Measurements from ENCODE around the gene HMOX2. TPM values are rescaled to one million over a fixed set of nuclear protein-coding genes. Genes with fewer than 3 reads are reported as not detected.

Gene HMOX2
- total RNA-seq, 4 donors from 2014 or later = 46.9 to 94.0 (median 75.0) TPM

GRCh38 chr16:4548124-4548523 is 71.9 kb downstream of the HMOX2 start:
- no peak for TF ChIP-seq POLR2A (IDR thresholded peaks at IDR 0.05)
- TF ChIP-seq, protein P1, sequence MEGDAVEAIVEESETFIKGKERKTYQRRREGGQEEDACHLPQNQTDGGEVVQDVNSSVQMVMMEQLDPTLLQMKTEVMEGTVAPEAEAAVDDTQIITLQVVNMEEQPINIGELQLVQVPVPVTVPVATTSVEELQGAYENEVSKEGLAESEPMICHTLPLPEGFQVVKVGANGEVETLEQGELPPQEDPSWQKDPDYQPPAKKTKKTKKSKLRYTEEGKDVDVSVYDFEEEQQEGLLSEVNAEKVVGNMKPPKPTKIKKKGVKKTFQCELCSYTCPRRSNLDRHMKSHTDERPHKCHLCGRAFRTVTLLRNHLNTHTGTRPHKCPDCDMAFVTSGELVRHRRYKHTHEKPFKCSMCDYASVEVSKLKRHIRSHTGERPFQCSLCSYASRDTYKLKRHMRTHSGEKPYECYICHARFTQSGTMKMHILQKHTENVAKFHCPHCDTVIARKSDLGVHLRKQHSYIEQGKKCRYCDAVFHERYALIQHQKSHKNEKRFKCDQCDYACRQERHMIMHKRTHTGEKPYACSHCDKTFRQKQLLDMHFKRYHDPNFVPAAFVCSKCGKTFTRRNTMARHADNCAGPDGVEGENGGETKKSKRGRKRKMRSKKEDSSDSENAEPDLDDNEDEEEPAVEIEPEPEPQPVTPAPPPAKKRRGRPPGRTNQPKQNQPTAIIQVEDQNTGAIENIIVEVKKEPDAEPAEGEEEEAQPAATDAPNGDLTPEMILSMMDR (IDR thresholded peaks at IDR 0.05) = no peak
- intact Hi-C loops (cut with DNase I) = loop anchor here (5.0 kb wide), 1 partner anchor 36 kb away; no protein-coding TSS in a partner anchor
- no peak overlapping the region for H3K4me3 ChIP-seq
- peaks cover 0 to 7% (median 0%) of the 10 kb centered on the region in 3 donors for H3K4me1 ChIP-seq
- WGBS, 2 donors = 86 to 88% methylated on average over 11 of the region's 13 CpGs
- DNase-seq = no peak
- H3K9me3 ChIP-seq = no peaks in the 10 kb centered on the region
- no peak overlapping the region for H3K27ac ChIP-seq
- H3K27me3 ChIP-seq = no peaks in the 10 kb centered on the region
- no peaks in the 10 kb centered on the region for H3K36me3 ChIP-seq

DNA sequence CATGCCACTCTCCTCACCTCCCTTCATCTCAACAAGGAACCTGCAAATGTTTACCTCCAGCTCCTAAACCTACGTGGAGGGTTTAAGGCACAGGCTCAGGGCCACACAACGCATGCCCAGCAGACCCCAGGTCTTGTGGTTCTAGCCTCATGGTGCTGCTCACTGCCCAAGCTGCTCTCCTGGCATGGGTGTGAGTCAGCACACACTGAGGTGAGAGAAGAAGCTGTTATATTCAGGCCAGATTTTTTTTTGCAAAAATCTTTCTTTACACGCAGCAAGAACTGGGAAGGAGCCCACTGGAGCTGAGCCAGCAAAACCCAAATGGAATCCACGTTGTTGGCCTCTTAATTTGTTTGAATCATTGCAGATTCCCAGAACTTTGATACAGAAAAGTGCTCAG is 74.4 kb downstream of the HMOX2 start:
- H3K4me1 ChIP-seq = peaks cover 0 to 7% (median 0%) of the 10 kb centered on the region in 3 donors
- peaks cover 0 to 10% (median 0%) of the 10 kb centered on the region in 4 donors for H3K27me3 ChIP-seq
- H3K36me3 ChIP-seq = no peaks in the 10 kb centered on the region
- WGBS, 2 donors = 31 to 41% methylated on average over 3 to 4 of the region's 4 CpGs
- DNase-seq = no peak
- H3K9me3 ChIP-seq = no peaks in the 10 kb centered on the region
- no peak overlapping the region for H3K4me3 ChIP-seq
- no peak overlapping the region for H3K27ac ChIP-seq
- intact Hi-C loops (cut with DNase I) = no loop called here
- no peak for TF ChIP-seq POLR2A (IDR thresholded peaks at IDR 0.05)
- TF ChIP-seq, protein P1 (IDR thresholded peaks at IDR 0.05) = no peak

- intact Hi-C loops (cut with DNase I) = no loop called here
- no peak for DNase-seq
- H3K4me1 ChIP-seq = peaks cover 0 to 7% (median 0%) of the 10 kb centered on the region in 3 donors
These were observed 76.3 kb downstream of the HMOX2 start for GRCh38 chr16:4552541-4552940.

GRCh38 chr16:4556112-4556511 is 79.9 kb downstream of the HMOX2 start, which contains the start of gene C16orf96:
Gene C16orf96, plus strand, starts transcription at chr16:4556340. Its CDS starts 150 bp downstream, at chr16:4556490.
- peaks cover 0 to 18% (median 0%) of the 10 kb centered on the region in 4 donors for H3K27me3 ChIP-seq
- no peak within 1 kb of the TSS for H3K27ac ChIP-seq
- no peak within 1 kb of the TSS for H3K4me3 ChIP-seq
- no peak for DNase-seq
- WGBS, 2 donors = 66% methylated on average over 3 of the region's 4 CpGs; no CpG with 5 or more reads in 1 of the 2 donors
- no peak for TF ChIP-seq POLR2A (IDR thresholded peaks at IDR 0.05)
- TF ChIP-seq, protein P1 (IDR thresholded peaks at IDR 0.05) = no peak
- H3K36me3 ChIP-seq = no peaks in the 10 kb centered on the region
- intact Hi-C loops (cut with DNase I) = no loop called here
- no peaks in the 10 kb centered on the region for H3K4me1 ChIP-seq
- no peaks in the 10 kb centered on the region for H3K9me3 ChIP-seq

More at GRCh38 chr16:4552541-4552940, 76.3 kb downstream of the HMOX2 start:
- WGBS, 2 donors = 43 to 64% methylated on average over 3 of the region's 3 CpGs
- H3K36me3 ChIP-seq = no peaks in the 10 kb centered on the region
- H3K9me3 ChIP-seq = no peaks in the 10 kb centered on the region
- no peak for TF ChIP-seq POLR2A (IDR thresholded peaks at IDR 0.05)
- TF ChIP-seq, protein P1 (IDR thresholded peaks at IDR 0.05) = no peak
- peaks cover 0 to 10% (median 0%) of the 10 kb centered on the region in 4 donors for H3K27me3 ChIP-seq
- H3K27ac ChIP-seq = no peak overlapping the region
- H3K4me3 ChIP-seq = no peak overlapping the region

GRCh38 chr16:4556580-4556979 is 80.4 kb downstream of the HMOX2 start:
- no peak for DNase-seq
- WGBS, 2 donors = 77 to 84% methylated on average over 3 to 8 of the region's 14 CpGs

More at GRCh38 chr16:4556580-4556979, 80.4 kb downstream of the HMOX2 start:
- Histone ChIP-seq H3K9me3 (no peaks in the 10 kb centered on the region), H3K4me3 (no peak overlapping the region), H3K36me3 (no peaks in the 10 kb centered on the region), H3K27me3 (peaks cover 0 to 18% (median 0%) of the 10 kb centered on the region in 4 donors), H3K4me1 (no peaks in the 10 kb centered on the region), H3K27ac (no peak overlapping the region)
- TF ChIP-seq POLR2A (IDR thresholded peaks at IDR 0.05) = no peak
- TF ChIP-seq, protein P1 (IDR thresholded peaks at IDR 0.05) = no peak
- intact Hi-C loops (cut with DNase I) = no loop called here
